SK-N-SH (cell line): ENCODE data around the gene BOLA2.
"Not testable (repeated sequence)": the region's sequence is repeated elsewhere in the genome, so short reads cannot be mapped to it uniquely, and the experiment has no call there.

ENCODE experiments used
- RFX5 ChIP-seq: IDR thresholded peaks from 2 replicates; pipeline ENCODE4 v1.6.1; 2012; ENCODE audit warnings: mild to moderate bottlenecking, improper control_type of control experiment, low read length
- TF ChIP-seq, protein P1 (sequence below): IDR thresholded peaks from 2 replicates; pipeline ENCODE4 v1.4.0; 2012; ENCODE audit warnings: low read depth
- TF ChIP-seq, protein P2 (sequence below): fragments of 200-600 bp; sonication (generic); IDR thresholded peaks from 2 replicates; pipeline ENCODE4 v1.6.1; 2017; ENCODE audit warnings: antibody characterized with exemption, mild to moderate bottlenecking, moderate library complexity

DNA sequence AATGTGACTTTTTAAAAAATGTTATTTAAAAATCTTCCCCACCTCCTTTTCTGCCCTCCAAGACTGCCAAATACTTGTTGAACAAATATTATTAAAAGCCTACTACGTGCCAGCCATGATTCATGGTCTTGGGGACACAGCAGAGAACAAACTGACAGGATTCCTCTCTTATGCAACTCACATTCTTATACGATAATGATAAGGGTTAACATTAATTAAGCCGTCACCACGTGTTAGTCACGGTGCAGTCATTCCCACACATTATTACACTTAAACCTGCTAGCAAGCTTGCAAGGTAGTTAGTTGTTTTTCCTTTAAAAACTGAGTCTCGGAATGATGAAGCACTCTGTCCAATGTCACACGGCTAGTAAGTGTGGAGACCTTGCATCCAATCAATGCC lies 48.9 kb downstream of the BOLA2 start:
- TF ChIP-seq, protein P1, sequence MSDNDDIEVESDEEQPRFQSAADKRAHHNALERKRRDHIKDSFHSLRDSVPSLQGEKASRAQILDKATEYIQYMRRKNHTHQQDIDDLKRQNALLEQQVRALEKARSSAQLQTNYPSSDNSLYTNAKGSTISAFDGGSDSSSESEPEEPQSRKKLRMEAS: not testable (repeated sequence)
- TF ChIP-seq, protein P2, sequence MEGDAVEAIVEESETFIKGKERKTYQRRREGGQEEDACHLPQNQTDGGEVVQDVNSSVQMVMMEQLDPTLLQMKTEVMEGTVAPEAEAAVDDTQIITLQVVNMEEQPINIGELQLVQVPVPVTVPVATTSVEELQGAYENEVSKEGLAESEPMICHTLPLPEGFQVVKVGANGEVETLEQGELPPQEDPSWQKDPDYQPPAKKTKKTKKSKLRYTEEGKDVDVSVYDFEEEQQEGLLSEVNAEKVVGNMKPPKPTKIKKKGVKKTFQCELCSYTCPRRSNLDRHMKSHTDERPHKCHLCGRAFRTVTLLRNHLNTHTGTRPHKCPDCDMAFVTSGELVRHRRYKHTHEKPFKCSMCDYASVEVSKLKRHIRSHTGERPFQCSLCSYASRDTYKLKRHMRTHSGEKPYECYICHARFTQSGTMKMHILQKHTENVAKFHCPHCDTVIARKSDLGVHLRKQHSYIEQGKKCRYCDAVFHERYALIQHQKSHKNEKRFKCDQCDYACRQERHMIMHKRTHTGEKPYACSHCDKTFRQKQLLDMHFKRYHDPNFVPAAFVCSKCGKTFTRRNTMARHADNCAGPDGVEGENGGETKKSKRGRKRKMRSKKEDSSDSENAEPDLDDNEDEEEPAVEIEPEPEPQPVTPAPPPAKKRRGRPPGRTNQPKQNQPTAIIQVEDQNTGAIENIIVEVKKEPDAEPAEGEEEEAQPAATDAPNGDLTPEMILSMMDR: not testable (repeated sequence)
- not testable (repeated sequence) for TF ChIP-seq RFX5
